ENCODE data around the gene KRTAP10-3. TPM values are rescaled to one million over a fixed set of nuclear protein-coding genes. Genes with fewer than 3 reads are reported as not detected.
A peak's percentile ranks its signal among the peaks of the same experiment; 100 is the strongest.

The KRTAP10-3 gene
- total and polyA plus RNA-seq, 9 of the 15 experiments (the other 6 are each of a cell fraction or from before 2014, with no cell fraction given): not detected

- H3K4me2 ChIP-seq (ENCODE audit: insufficient read depth, low read length): no peak overlapping the region; the same call in 1 of the 2 replicates
- H3K36me3 ChIP-seq (ENCODE audit: control insufficient read depth, insufficient read depth, low read length): no peaks in the 10 kb centered on the region
- no peak overlapping the region for H3K4me3 ChIP-seq
- in situ Hi-C loops (cut with MboI): no loop called here
- intact Hi-C loops (cut with micrococcal nuclease): loop anchor here (1.0 to 10.0 kb wide), 3 partner anchors 232 to 415 kb away; partner anchors contain the start of gene ITGB2
- ChIA-PET CTCF (ENCODE audit: low intra/inter-chr PET ratio) (interaction anchor here (0.5 to 2.2 kb wide), 6 partner anchors 56 to 423 kb away, joined by 3 to 16 read pairs (median 4); no protein-coding TSS in a partner anchor), POLR2A (interaction anchor here (1.3 kb wide), 2 partner anchors 239 to 433 kb away, joined by 3 to 4 read pairs; no protein-coding TSS in a partner anchor)
- H3K9ac ChIP-seq (ENCODE audit: insufficient read depth in 1 of 2, low read depth in 2 of 2, low read length in 2 of 2): no peak overlapping the region; a peak in 1 of 4 replicates
- H4K20me1 ChIP-seq (replicated peaks; ENCODE audit: control insufficient read depth, insufficient read depth, low read length): peaks cover 15% of the 10 kb centered on the region
- DNase-seq (ENCODE audit: extremely low read depth in 1 of 4, low spot score in 3 of 4) (no peak), FAIRE-seq (no peak), ATAC-seq (peak; percentile 7)
- H3K9me3 ChIP-seq (replicated peaks; ENCODE audit: control insufficient read depth, insufficient read depth, low read depth, low read length): no peaks in the 10 kb centered on the region
- peaks cover 34 to 54% of the 10 kb centered on the region in 2 experiments for H3K27me3 ChIP-seq (ENCODE audit: control insufficient read depth in 2 of 2, insufficient read depth in 2 of 2, low read length in 2 of 2)
- no peak overlapping the region for H3K27ac ChIP-seq (ENCODE audit: extremely low read depth, low read depth, low read length)
- no TSS peak for BruUV-seq (replicated peaks)
- 11% methylated on average over 18 of the region's 18 CpGs for whole genome bisulfite sequencing (ENCODE audit: insufficient coverage, low coverage, missing lambda C conversion rate)
- no peaks in the 10 kb centered on the region for H3K79me2 ChIP-seq (ENCODE audit: control insufficient read depth, insufficient read depth, low read length)
- no peaks in the 10 kb centered on the region for H3K9me1 ChIP-seq (ENCODE audit: control insufficient read depth, insufficient read depth, low read length)
- no peak overlapping the region for H2AFZ ChIP-seq (ENCODE audit: low read depth, low read length)
- peaks cover 0 to 18% of the 10 kb centered on the region in 2 experiments; a peak in 2 of 5 replicates for H3K4me1 ChIP-seq (replicated peaks in 1 of 2; ENCODE audit: control insufficient read depth in 2 of 2, insufficient read depth in 2 of 2, low read length in 2 of 2)
- TF ChIP-seq ARID3A (IDR thresholded peaks at IDR 0.05; ENCODE audit: borderline replicate concordance, low read depth, low read length) (no peak), NR0B1 (IDR thresholded peaks at IDR 0.05; ENCODE audit: partially characterized antibody) (no peak), MED1 (CRISPR knock-in tag; IDR thresholded peaks at IDR 0.05; ENCODE audit: borderline replicate concordance) (no peak), IRF1 (CRISPR knock-in tag; IDR thresholded peaks at IDR 0.05; ENCODE audit: borderline replicate concordance) (no peak), TAL1 (IDR thresholded peaks at IDR 0.05) (no peak), MAX (CRISPR knock-in tag; IDR thresholded peaks at IDR 0.05) (no peak), ZNF583 (CRISPR knock-in tag; IDR thresholded peaks at IDR 0.05) (no peak), SOX6 (IDR thresholded peaks at IDR 0.05) (no peak), SMARCA5 (IDR thresholded peaks at IDR 0.05) (no peak), ZFP36 (IDR thresholded peaks at IDR 0.05; ENCODE audit: low read depth, low read length, partially characterized antibody) (no peak), ZNF280B (CRISPR knock-in tag; IDR thresholded peaks at IDR 0.05) (no peak)
Observed at GRCh38 chr21:44510109-44510507, 48.5 kb downstream of the KRTAP10-3 start.
